ENCODE data around the gene RDH5.

The RDH5 gene

GRCh38 chr12:55729819-55730818, 9.9 kb downstream of the RDH5 start:
- no peak for DNase-seq

GRCh38 chr12:55732288-55732687, 12.1 kb downstream of the RDH5 start:
- no peak for DNase-seq

DNA sequence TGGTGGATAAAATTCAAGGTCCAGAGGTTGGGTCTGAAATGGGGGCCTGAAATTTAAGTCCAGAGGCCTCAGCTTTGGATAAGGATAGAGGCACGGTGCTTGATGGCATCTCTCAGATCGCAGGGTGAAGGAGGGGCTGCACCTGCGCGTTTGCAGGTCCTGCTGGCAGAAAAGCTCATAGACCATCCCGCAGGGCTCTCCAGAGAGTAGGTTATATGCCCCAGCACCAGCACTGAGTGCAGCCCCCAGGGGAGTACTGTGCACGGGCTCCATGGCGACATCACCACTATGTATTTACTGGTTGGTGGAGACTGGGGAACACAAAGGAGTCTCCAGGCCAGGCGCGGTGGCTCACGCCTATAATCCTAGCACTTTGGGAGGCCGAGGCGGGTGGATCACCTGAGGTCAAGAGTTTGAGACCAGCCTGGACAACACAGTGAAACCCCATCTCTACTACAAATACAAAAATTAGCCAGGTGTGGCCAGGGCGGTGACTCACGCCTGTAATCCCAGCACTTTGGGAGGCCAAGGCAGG, 12.9 kb downstream of the RDH5 start:
- no peak for DNase-seq

GRCh38 chr12:55733858-55734257, 13.7 kb downstream of the RDH5 start:
- no peak for DNase-seq

- DNase-seq: no peak
These were observed 14.4 kb downstream of the RDH5 start for GRCh38 chr12:55734595-55734994.

DNA sequence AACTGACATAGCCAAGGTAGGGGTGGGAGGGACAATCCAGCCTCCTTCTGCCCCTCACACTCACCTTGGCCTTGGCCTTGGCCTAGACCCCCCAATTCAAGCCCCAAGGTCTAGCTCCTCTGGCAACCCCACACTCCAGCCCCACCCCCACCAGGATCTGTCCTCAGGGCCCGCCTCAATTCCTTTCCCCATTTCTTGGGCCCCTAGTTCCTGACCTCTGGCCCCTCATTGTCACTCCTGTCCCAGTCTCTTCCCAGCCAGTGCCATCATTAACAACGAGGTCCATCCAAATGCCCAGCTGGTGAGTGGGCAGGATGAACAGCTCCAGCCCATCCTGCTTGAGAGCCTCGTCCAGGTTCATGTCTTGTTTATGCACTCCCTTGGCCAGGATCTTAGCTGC, 15.9 kb downstream of the RDH5 start:
- no peak for DNase-seq

GRCh38 chr12:55736780-55737580, 16.8 kb downstream of the RDH5 start:
- DNase-seq: peak; percentile 52 to 58

DNA sequence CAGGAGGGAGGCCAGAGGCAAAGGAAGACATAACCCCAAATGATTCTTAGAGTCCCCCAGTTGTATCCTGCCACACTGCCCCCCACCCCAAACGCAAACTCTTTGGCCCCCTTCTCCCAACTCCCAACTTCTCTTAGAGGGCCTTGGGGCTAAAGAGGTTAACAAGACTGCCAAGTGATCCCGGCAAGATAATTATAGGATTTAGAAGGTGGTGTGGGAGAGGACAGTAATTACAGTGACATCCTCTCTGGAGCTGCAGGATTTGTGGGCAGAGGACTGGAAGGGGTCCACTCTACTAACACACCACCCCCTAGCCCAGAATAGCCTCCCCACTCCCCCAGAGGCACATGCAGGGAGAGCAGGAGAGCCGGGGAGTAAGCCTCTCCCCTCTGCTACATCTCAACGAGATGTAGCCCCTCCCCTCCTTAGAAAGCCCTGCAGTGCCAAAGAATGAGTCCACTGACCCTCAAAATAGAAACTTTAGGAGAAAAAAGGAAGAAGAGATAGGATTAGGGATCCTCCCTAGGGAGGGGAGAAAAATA, 17.5 kb downstream of the RDH5 start:
- DNase-seq: no peak

GRCh38 chr12:55738123-55739024, 18.2 kb downstream of the RDH5 start:
- DNase-seq: peak; percentile 83 to 91

GRCh38 chr12:55739025-55739378, 18.8 kb downstream of the RDH5 start:
- no peak for DNase-seq

GRCh38 chr12:55741931-55742680, 21.9 kb downstream of the RDH5 start:
- no peak for DNase-seq

DNA sequence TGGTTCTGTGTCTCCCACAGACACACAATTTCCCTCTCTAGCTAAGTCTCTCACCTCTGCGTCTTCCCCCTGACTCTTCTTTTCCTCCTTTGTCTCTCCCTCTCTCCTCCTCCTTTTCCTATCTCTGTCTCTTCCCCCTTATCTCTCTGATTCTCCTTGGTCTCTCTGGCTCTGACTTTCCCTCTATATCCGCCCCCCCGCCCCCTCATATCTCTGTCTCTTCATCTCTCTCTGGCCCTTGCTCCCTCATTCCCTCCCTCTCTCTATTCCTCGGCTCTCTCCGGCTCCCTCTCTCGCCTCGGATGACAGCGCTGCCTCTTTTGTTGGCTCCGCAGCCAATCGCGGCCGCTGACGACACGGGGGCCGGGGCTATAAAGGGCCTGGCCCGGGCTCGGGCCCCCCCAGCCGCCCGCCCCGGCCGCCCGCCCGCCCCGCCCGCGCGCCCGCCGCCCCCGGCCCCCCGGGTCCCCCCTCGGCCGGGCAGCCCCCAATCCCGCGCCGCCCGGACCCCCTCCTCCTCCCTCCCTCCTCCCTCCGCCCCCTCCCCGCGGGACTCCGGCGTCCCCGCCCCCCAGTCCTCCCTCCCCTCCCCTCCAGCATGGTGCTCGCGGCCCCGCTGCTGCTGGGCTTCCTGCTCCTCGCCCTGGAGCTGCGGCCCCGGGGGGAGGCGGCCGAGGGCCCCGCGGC, 22.7 kb downstream of the RDH5 start, which contains the start of gene GDF11:
GDF11 (plus strand) TSS at position 404 of the 687 bp plus-strand sequence; CDS start at position 599, 195 bp downstream.
- DNase-seq: peak; percentile 65 to 67

DNA sequence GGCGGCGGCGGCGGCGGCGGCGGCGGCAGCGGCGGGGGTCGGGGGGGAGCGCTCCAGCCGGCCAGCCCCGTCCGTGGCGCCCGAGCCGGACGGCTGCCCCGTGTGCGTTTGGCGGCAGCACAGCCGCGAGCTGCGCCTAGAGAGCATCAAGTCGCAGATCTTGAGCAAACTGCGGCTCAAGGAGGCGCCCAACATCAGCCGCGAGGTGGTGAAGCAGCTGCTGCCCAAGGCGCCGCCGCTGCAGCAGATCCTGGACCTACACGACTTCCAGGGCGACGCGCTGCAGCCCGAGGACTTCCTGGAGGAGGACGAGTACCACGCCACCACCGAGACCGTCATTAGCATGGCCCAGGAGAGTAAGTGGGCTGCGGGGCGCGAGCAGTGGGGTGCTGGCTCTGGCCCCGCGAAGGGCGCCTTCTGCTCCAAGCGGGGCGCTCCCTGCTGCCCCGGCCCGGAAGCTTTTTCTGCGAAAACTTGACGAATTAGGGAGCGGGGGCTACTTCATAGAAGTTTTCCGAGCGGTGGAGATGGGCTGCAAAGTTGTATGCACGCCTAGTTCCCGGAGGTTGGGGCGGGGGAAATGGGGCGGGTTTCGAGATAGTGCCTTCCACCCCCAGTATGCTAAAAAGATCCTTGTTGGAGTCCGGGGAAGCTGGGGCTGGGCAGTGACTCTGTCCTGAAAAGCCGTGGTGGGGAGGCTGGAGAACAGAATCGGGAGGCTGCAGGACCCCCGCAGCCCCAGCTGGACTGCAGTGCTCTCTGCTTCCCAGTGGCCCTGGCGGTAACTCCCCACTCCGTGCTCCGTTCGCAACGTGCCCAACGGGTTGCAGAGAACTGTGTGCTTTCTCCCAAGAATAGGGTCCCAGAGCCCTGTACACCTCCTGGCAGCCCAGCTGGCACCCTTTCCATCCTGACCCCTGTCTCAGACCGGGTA, 23.5 kb downstream of the RDH5 start:
- DNase-seq: peak; percentile 27 to 46

DNA sequence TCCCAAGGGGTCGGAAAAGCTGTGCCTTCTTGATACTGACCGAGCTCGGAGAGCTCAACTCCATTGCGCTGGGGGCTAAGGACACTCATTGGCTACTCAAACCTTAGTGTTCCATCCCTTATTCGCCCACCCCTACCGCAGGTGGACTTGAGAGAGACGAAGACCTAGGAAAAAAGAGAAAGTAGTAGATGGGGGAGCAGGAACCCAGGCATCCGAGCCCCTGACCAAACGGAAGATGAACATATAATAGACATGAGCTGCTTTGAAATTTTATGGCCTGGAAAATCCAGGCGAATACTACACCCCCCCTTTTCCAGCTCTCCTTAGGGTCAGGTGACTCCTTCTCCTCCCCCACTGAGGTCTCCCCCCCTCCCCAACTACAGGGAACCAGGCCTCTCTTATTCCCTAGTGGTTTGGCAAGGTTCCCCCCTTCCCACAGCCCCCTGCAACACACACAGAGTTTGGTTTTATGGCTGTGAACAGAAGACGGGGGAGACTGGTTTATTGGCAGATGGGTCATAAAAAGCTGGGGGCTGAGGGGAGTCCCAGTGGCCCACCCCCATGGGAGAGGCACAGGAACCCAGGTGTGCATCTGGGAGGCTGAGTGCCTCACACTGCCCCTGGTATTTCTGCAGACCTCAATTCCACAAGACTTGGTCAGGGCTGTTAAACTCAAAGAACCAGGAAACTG, 24.3 kb downstream of the RDH5 start:
- no peak for DNase-seq

DNA sequence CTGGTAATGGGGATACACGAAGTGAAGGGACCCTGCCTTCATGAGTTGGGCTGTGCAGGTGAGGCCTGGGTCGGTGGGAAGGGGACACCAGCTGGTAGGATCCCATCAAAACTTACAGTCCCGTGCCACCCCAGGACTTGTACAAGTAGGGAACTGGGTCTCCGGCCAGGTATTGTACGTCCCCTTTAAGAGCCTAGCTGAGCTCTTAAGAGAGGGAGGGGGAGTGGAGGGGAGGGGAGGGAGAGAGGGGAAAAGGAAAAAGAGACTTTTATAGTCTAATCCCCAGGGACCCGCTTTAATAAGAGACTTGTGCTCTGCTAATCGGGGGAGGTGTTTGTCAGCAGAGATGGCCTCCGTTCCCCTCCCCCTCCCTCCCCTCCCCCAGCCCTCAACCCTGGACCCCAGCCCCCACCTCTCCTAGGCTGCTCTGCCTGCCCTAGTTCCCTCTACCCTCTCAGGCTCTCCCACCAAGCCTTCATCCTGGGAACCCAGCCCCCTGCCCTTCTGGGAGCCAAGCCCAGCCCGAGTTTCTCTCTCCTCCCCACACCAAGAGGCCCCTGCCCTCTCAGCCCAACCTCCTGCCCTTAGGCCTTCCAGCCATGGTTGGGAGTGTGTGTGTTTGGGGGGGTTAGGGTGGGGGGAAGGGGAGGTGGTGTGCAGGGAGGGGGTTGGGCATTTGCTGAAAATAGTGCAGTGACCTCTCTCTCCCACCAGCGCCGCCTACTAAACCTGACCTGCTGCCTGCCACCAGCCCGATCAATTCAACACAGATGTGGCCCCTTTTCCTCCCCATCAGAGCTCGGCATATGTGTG, 25.4 kb downstream of the RDH5 start:
- no peak for DNase-seq

DNA sequence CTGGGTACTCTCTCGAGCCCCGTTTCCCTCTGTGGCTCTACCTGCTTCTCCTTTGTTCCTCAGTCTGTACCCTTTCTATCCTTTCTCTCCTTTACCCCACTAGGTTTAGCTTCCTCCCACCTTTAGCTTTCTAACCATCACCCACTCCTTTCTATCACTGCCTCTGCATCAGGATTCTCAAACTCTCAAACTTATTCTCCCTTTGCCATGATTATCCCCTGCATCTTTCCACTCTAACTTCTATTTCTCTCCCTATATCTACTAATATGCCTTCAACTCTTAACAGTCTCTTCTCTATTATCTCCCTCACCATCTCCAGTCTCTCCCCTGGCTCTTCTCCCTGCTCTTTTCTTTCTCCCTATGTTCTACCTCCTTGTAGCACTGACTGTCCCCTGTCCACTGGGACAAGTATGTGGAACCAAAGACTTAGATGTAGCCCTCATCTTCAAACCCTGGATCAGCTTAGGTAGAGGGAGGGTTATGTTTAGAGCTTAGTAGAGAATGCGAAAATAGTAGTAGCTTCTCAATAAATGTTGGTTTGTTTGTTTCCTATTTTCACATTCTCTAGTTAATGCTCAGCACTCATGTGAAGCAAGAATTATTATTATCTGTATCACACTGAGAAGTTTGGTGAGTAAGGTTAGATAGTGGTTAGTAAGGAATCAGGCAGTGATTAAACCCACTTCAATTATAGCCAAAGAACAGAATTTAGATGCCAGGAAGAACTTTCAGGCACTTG, 26.1 kb downstream of the RDH5 start:
- DNase-seq: no peak

GRCh38 chr12:55746913-55747231, 26.7 kb downstream of the RDH5 start:
- DNase-seq: no peak

Measured in stimulated activated CD4-positive, alpha-beta T cell treated with anti-CD3 and anti-CD28 coated beads, Interleukin-2, amount 100 ng/mL, for 48 hours (primary cell).